Keratinocyte (primary cell): Measurements from ENCODE around the gene TEX19. TPM values are rescaled to one million over a fixed set of nuclear protein-coding genes. Genes with fewer than 3 reads are reported as not detected.

ENCODE experiments used
- DNase-seq: peaks from one replicate; pipeline ENCODE4 v3.0.0-alpha.2; 2011; ENCODE audit warnings: low read depth, missing footprints, low spot score
- FAIRE-seq: peaks from 2 replicates; lab custom pipeline; 2011; peaks lifted over from hg19 to GRCh38; lab: Jason Lieb, UNC
- H2AFZ ChIP-seq: 2 replicates; pipeline ENCODE4 v1.6.0; 2012; ENCODE audit warnings: low read length, control low read depth, inconsistent platforms; ENCODE audit not compliant: control insufficient read depth
- H3K27ac ChIP-seq: 2 replicates; pipeline ENCODE4 v1.5.1; 2011; ENCODE audit warnings: low read length; ENCODE audit not compliant: control insufficient read depth, insufficient read depth
- H3K27me3 ChIP-seq: 3 replicates; pipeline ENCODE4 v1.6.0; 2011; ENCODE audit warnings: low read length; ENCODE audit not compliant: control insufficient read depth, insufficient read depth; ENCODE audit errors: extremely low read depth
- H3K36me3 ChIP-seq, 2 experiments: 2 replicates in 1 of 2; 3 replicates in 1 of 2; pipeline ENCODE4 v1.5.1; 2011; ENCODE audit warnings: low read length in 2 of 2, mild to moderate bottlenecking in 1 of 2; ENCODE audit not compliant: control insufficient read depth in 2 of 2, insufficient read depth in 2 of 2; ENCODE audit errors: extremely low read depth in 1 of 2
- H3K4me1 ChIP-seq: 3 replicates; pipeline ENCODE4 v1.5.1; 2011; ENCODE audit warnings: low read length; ENCODE audit not compliant: control insufficient read depth, insufficient read depth; ENCODE audit errors: extremely low read depth
- H3K4me2 ChIP-seq: 3 replicates; pipeline ENCODE4 v1.6.0; 2011; ENCODE audit warnings: low read depth, low read length; ENCODE audit not compliant: control insufficient read depth, insufficient read depth; ENCODE audit errors: extremely low read depth
- H3K4me3 ChIP-seq, 3 experiments: fragments of 200-600 bp in 1 of 3; sonication (generic) in 1 of 3; 2 replicates in 2 of 3; 3 replicates in 1 of 3; pipeline ENCODE4 v1.5.1; 2011 to 2016; ENCODE audit warnings: low read length in 3 of 3, mild to moderate bottlenecking in 3 of 3, control low read depth in 2 of 3, inconsistent platforms in 1 of 3, low read depth in 1 of 3, mixed read lengths in 1 of 3, mixed run types in 1 of 3, moderate library complexity in 1 of 3; ENCODE audit not compliant: control insufficient read depth in 2 of 3, insufficient read depth in 2 of 3; ENCODE audit errors: extremely low read depth in 1 of 3
- H3K79me2 ChIP-seq: 2 replicates; pipeline ENCODE4 v1.6.0; 2012; ENCODE audit warnings: low read length; ENCODE audit not compliant: control insufficient read depth, insufficient read depth
- H3K9ac ChIP-seq: 3 replicates; pipeline ENCODE4 v1.6.0; 2011; ENCODE audit warnings: low read length; ENCODE audit not compliant: control insufficient read depth, insufficient read depth; ENCODE audit errors: extremely low read depth
- H3K9me1 ChIP-seq: 3 replicates; pipeline ENCODE4 v1.6.0; 2011; ENCODE audit warnings: low read length; ENCODE audit not compliant: control insufficient read depth, insufficient read depth; ENCODE audit errors: extremely low read depth
- H3K9me3 ChIP-seq: 2 replicates; pipeline ENCODE4 v1.5.1; 2012; ENCODE audit warnings: low read depth, low read length; ENCODE audit not compliant: control insufficient read depth
- H4K20me1 ChIP-seq: 3 replicates; pipeline ENCODE4 v1.6.0; 2011; ENCODE audit warnings: low read length; ENCODE audit not compliant: control insufficient read depth, insufficient read depth; ENCODE audit errors: extremely low read depth
- CTCF ChIP-seq, 3 experiments: IDR thresholded peaks in 1 of 3; conservative IDR thresholded peaks in 1 of 3; optimal IDR thresholded peaks in 1 of 3; 2 replicates in 2 of 3; 3 replicates in 1 of 3; pipeline versions ENCODE3 to v1.5.1; 2011; ENCODE audit warnings: low read length in 3 of 3, mild to moderate bottlenecking in 3 of 3, moderate library complexity in 2 of 3, control low read depth in 1 of 3, inconsistent platforms in 1 of 3; ENCODE audit not compliant: insufficient read depth in 2 of 3; ENCODE audit errors: extremely low read depth in 1 of 3
- EZH2 ChIP-seq: IDR thresholded peaks from one replicate; pipeline ENCODE4 v1.6.1; 2012; ENCODE audit warnings: inconsistent platforms, mild to moderate bottlenecking, low read length, moderate library complexity
- dilution Hi-C: fragments of 300-500 bp; cut with MboI; formaldehyde crosslinking; loops from one replicate; pipeline ENCODE4 v1.7.0; 2020; ENCODE audit warnings: low sequenced_read_pairs; ENCODE audit not compliant: extremely low pct_ligation_motif_present
- polyA plus RNA-seq, 5 experiments: library from polyadenylated mRNA; depleted of rRNA in 3 of 5; stranded (reverse) in 3 of 5; stranded (forward) in 1 of 5; unstranded in 1 of 5; fragments of >200 nt; gene quantifications; 1 replicate in 1 of 5; 2 replicates in 3 of 5; 3 replicates in 1 of 5; pipeline versions ENCODE4 v1.2.1 to v1.2.3, GENCODE V29; 2011 to 2012; ENCODE audit warnings: missing spikeins in 2 of 5, low read depth in 1 of 5, low replicate concordance in 1 of 5

The TEX19 gene
- polyA plus RNA-seq, 1 donor (not counting 4 experiments of a cell fraction or from before 2014, with no cell fraction given): not detected

DNA sequence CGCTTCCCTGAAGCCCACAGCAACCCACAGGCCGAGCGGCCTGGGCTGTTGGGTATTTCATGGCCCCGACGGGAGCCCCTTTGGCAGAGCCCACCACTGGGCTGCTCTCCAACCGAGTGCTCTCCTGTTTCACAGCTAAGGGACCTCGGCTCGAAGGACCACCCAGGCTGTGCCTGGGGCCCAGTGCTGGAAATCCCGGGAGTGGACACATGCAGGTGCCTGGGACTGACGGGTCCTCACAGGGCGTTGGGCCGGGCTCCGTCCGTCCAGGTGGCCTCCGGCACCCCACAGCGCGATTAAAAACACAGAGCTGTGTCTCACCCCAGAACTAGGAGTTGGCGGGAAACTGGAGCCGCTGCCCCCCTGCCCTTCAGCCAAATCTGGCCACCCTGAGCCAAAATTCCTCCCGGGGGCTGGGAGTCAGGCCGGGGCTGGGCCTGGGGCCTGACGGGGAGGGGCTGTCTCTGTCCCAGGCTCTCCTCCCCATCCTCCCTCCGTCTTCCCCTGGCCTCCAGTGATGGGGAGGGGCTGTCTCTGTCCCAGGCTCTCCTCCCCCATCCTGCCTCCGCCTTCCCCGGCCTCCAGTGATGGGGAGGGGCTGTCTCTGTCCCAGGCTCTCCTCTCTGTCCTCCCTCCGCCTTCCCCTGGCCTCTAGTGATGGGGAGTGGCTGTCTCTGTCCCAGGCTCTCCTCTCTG is 26.7 kb downstream of the TEX19 start:
- TF ChIP-seq CTCF (optimal IDR thresholded peaks at IDR 0.05 in 1 of 3, IDR thresholded peaks at IDR 0.05 in 1 of 3, conservative IDR thresholded peaks at IDR 0.05 in 1 of 3; ENCODE audit: extremely low read depth in 1 of 3, insufficient read depth in 2 of 3, low read length in 3 of 3): no peak
- TF ChIP-seq EZH2: no peak
- FAIRE-seq (no peak), DNase-seq (no peak)
- dilution Hi-C loops: no loop called here
- H3K4me2 ChIP-seq: no peak overlapping the region
- H3K27ac ChIP-seq: no peak overlapping the region
- no peaks in the 10 kb centered on the region for H3K9me3 ChIP-seq
- H3K4me1 ChIP-seq: peaks cover 12% of the 10 kb centered on the region
- H3K4me3 ChIP-seq: no peak overlapping the region
- H3K9me1 ChIP-seq: no peaks in the 10 kb centered on the region
- no peaks in the 10 kb centered on the region for H4K20me1 ChIP-seq
- no peak overlapping the region for H3K9ac ChIP-seq
- peaks cover 54% of the 10 kb centered on the region for H3K27me3 ChIP-seq
- H3K36me3 ChIP-seq: no peaks in the 10 kb centered on the region
- H2AFZ ChIP-seq: no peak overlapping the region
- no peaks in the 10 kb centered on the region for H3K79me2 ChIP-seq

DNA sequence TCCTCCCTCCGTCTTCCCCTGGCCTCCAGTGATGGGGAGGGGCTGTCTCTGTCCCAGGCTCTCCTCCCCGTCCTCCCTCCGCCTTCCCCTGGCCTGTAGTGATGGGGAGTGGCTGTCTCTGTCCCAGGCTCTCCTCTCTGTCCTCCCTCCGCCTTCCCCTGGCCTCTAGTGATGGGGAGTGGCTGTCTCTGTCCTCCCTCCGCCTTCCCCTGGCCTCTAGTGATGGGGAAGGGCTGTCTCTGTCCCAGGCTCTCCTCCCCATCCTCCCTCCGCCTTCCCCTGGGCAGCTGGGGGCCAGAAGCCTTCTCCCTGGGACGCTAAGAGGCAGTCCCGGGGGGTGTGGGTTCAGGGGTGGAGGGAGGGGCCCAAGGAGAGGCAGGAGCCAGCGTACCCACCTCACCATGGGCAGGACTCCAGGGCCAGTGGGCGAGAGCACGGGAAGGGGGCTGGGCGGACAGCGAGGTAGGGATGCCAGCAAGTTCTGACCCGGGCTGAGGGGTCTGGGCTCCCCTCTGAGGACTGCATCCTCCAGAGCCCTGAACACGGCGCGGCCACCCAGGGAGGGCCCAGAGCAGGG is 27.3 kb downstream of the TEX19 start:
- H3K4me3 ChIP-seq: no peak overlapping the region
- no peaks in the 10 kb centered on the region for H4K20me1 ChIP-seq
- H3K4me2 ChIP-seq: no peak overlapping the region
- dilution Hi-C loops: no loop called here
- no peaks in the 10 kb centered on the region for H3K9me3 ChIP-seq
- H3K79me2 ChIP-seq: no peaks in the 10 kb centered on the region
- H3K27ac ChIP-seq: no peak overlapping the region
- peaks cover 48% of the 10 kb centered on the region for H3K27me3 ChIP-seq
- H3K9me1 ChIP-seq: no peaks in the 10 kb centered on the region
- H3K36me3 ChIP-seq: no peaks in the 10 kb centered on the region
- H3K9ac ChIP-seq: no peak overlapping the region
- FAIRE-seq (no peak), DNase-seq (no peak)
- TF ChIP-seq CTCF (optimal IDR thresholded peaks at IDR 0.05 in 1 of 3, IDR thresholded peaks at IDR 0.05 in 1 of 3, conservative IDR thresholded peaks at IDR 0.05 in 1 of 3; ENCODE audit: extremely low read depth in 1 of 3, insufficient read depth in 2 of 3, low read length in 3 of 3): no peak
- TF ChIP-seq EZH2: no peak
- no peak overlapping the region for H2AFZ ChIP-seq
- H3K4me1 ChIP-seq: peaks cover 12% of the 10 kb centered on the region
